ENCODE results near the gene TRPV6. TPM values are rescaled to one million over a fixed set of nuclear protein-coding genes. Genes with fewer than 3 reads are reported as not detected.

Gene TRPV6
- polyA plus RNA-seq, 6 donors from 2014 or later = 0.19 TPM; not detected in 5

- Mint-ChIP-seq H3K27ac (peak overlapping the region in 2 of 6 donors; percentile 22 to 84), H3K9me3 (no peaks in the 10 kb centered on the region), H3K4me3 (no peak overlapping the region), H3K27me3 (peaks cover 5 to 50% (median 19%) of the 10 kb centered on the region in 3 donors), H3K4me1 (peaks cover 0 to 5% (median 0%) of the 10 kb centered on the region in 3 donors), H3K36me3 (no peaks in the 10 kb centered on the region)
- no peak for DNase-seq
- ATAC-seq (ENCODE audit: low read depth in 2 of 2) = no peak
These were observed 9.1 kb downstream of the TRPV6 start for GRCh38 chr7:142876236-142876960.

GRCh38 chr7:142875456-142875855 lies 10.1 kb downstream of the TRPV6 start:
- peak overlapping the region in 1 of 6 donors; percentile 35 for H3K27ac Mint-ChIP-seq
- no peaks in the 10 kb centered on the region for H3K36me3 Mint-ChIP-seq

GRCh38 chr7:142874837-142875236 lies 10.7 kb downstream of the TRPV6 start:
- Mint-ChIP-seq H3K4me3 (no peak overlapping the region), H3K4me1 (peaks cover 0 to 5% (median 0%) of the 10 kb centered on the region in 3 donors), H3K9me3 (peaks cover 0 to 2% (median 0%) of the 10 kb centered on the region in 7 donors), H3K36me3 (peaks cover 3 to 6% of the 10 kb centered on the region in 2 donors), H3K27me3 (peaks cover 0 to 38% (median 19%) of the 10 kb centered on the region in 3 donors), H3K27ac (no peak overlapping the region)
- DNase-seq = no peak
- ATAC-seq (ENCODE audit: low read depth in 2 of 2) = no peak

More at GRCh38 chr7:142875456-142875855, 10.1 kb downstream of the TRPV6 start:
- DNase-seq (no peak), ATAC-seq (ENCODE audit: low read depth in 2 of 2) (no peak)
- H3K4me3 Mint-ChIP-seq = no peak overlapping the region
- H3K4me1 Mint-ChIP-seq = peaks cover 0 to 5% (median 0%) of the 10 kb centered on the region in 3 donors
- no peaks in the 10 kb centered on the region for H3K9me3 Mint-ChIP-seq
- H3K27me3 Mint-ChIP-seq = peaks cover 0 to 43% (median 19%) of the 10 kb centered on the region in 3 donors

- Mint-ChIP-seq H3K9me3 (peaks cover 0 to 2% (median 0%) of the 10 kb centered on the region in 7 donors), H3K27ac (no peak overlapping the region), H3K4me3 (no peak overlapping the region), H3K27me3 (peaks cover 0 to 34% (median 19%) of the 10 kb centered on the region in 3 donors), H3K36me3 (peaks cover 7 to 10% of the 10 kb centered on the region in 2 donors), H3K4me1 (peaks cover 0 to 5% (median 0%) of the 10 kb centered on the region in 3 donors)
- DNase-seq (no peak), ATAC-seq (ENCODE audit: low read depth in 2 of 2) (no peak)
These were observed 11.1 kb downstream of the TRPV6 start for GRCh38 chr7:142874409-142874808.

- Mint-ChIP-seq H3K4me3 (no peak overlapping the region), H3K27ac (no peak overlapping the region), H3K9me3 (peaks cover 0 to 2% (median 0%) of the 10 kb centered on the region in 7 donors), H3K27me3 (peaks cover 0 to 31% (median 19%) of the 10 kb centered on the region in 3 donors), H3K4me1 (peaks cover 0 to 5% (median 0%) of the 10 kb centered on the region in 3 donors), H3K36me3 (peaks cover 9 to 11% of the 10 kb centered on the region in 2 donors)
- DNase-seq (no peak), ATAC-seq (ENCODE audit: low read depth in 2 of 2) (no peak)
These were observed 11.7 kb downstream of the TRPV6 start for GRCh38 chr7:142873871-142874270.

- H3K4me3 Mint-ChIP-seq = no peak overlapping the region
- peaks cover 9 to 11% of the 10 kb centered on the region in 2 donors for H3K36me3 Mint-ChIP-seq
- DNase-seq (no peak), ATAC-seq (ENCODE audit: low read depth in 2 of 2) (no peak)
- peaks cover 0 to 28% (median 19%) of the 10 kb centered on the region in 3 donors for H3K27me3 Mint-ChIP-seq
- peaks cover 0 to 2% (median 0%) of the 10 kb centered on the region in 7 donors for H3K9me3 Mint-ChIP-seq
- peaks cover 0 to 5% (median 0%) of the 10 kb centered on the region in 3 donors for H3K4me1 Mint-ChIP-seq
- peak overlapping the region in 1 of 6 donors; percentile 39 for H3K27ac Mint-ChIP-seq
These were observed 12.2 kb downstream of the TRPV6 start for GRCh38 chr7:142873281-142873784.

- no peak overlapping the region for H3K4me3 Mint-ChIP-seq
- H3K27me3 Mint-ChIP-seq = peaks cover 0 to 19% (median 18%) of the 10 kb centered on the region in 3 donors
- H3K27ac Mint-ChIP-seq = peak overlapping the region in 1 of 6 donors; percentile 87
- DNase-seq (no peak), ATAC-seq (ENCODE audit: low read depth in 2 of 2) (no peak)
- peaks cover 9 to 11% of the 10 kb centered on the region in 2 donors for H3K36me3 Mint-ChIP-seq
- peaks cover 0 to 5% (median 0%) of the 10 kb centered on the region in 3 donors for H3K4me1 Mint-ChIP-seq
- H3K9me3 Mint-ChIP-seq = peaks cover 0 to 2% (median 0%) of the 10 kb centered on the region in 7 donors
These were observed 13.4 kb downstream of the TRPV6 start for GRCh38 chr7:142872106-142872675.

GRCh38 chr7:142871260-142872105 lies 14.1 kb downstream of the TRPV6 start:
- Mint-ChIP-seq H3K4me3 (no peak overlapping the region), H3K27me3 (peaks cover 0 to 17% (median 11%) of the 10 kb centered on the region in 3 donors), H3K27ac (no peak overlapping the region), H3K9me3 (peaks cover 0 to 2% (median 0%) of the 10 kb centered on the region in 7 donors), H3K4me1 (peaks cover 0 to 5% (median 0%) of the 10 kb centered on the region in 3 donors), H3K36me3 (peaks cover 9 to 11% of the 10 kb centered on the region in 2 donors)
- ATAC-seq (ENCODE audit: low read depth in 2 of 2) (no peak), DNase-seq (no peak)

- peaks cover 0 to 9% (median 3%) of the 10 kb centered on the region in 3 donors for H3K27me3 Mint-ChIP-seq
- ATAC-seq (ENCODE audit: low read depth in 2 of 2) (no peak), DNase-seq (no peak)
- peaks cover 0 to 2% (median 0%) of the 10 kb centered on the region in 7 donors for H3K9me3 Mint-ChIP-seq
- H3K4me1 Mint-ChIP-seq = peaks cover 0 to 5% (median 0%) of the 10 kb centered on the region in 3 donors
- no peak overlapping the region for H3K4me3 Mint-ChIP-seq
- no peak overlapping the region for H3K27ac Mint-ChIP-seq
- H3K36me3 Mint-ChIP-seq = peaks cover 9 to 11% of the 10 kb centered on the region in 2 donors
These were observed 14.8 kb downstream of the TRPV6 start for GRCh38 chr7:142870566-142871259.

- no peak for ATAC-seq (ENCODE audit: low read depth in 2 of 2)
- Mint-ChIP-seq H3K27me3 (peaks cover 0 to 3% (median 0%) of the 10 kb centered on the region in 3 donors), H3K27ac (peak overlapping the region in 1 of 6 donors; percentile 69), H3K36me3 (peaks cover 9 to 11% of the 10 kb centered on the region in 2 donors), H3K4me3 (no peak overlapping the region), H3K4me1 (peaks cover 0 to 4% (median 0%) of the 10 kb centered on the region in 3 donors), H3K9me3 (peaks cover 0 to 2% (median 0%) of the 10 kb centered on the region in 7 donors)
- DNase-seq = no peak
These were observed 15.4 kb downstream of the TRPV6 start for GRCh38 chr7:142870147-142870559.

- Mint-ChIP-seq H3K4me1 (peaks cover 0 to 4% (median 0%) of the 10 kb centered on the region in 3 donors), H3K27me3 (no peaks in the 10 kb centered on the region), H3K36me3 (peaks cover 9 to 18% of the 10 kb centered on the region in 2 donors), H3K9me3 (peaks cover 0 to 2% (median 0%) of the 10 kb centered on the region in 7 donors), H3K4me3 (no peak overlapping the region), H3K27ac (peak overlapping the region in 1 of 6 donors; percentile 57)
- DNase-seq (no peak), ATAC-seq (ENCODE audit: low read depth in 2 of 2) (no peak)
These were observed 16.1 kb downstream of the TRPV6 start for GRCh38 chr7:142869434-142869833.

- H3K4me1 Mint-ChIP-seq = peaks cover 0 to 4% (median 0%) of the 10 kb centered on the region in 3 donors
- H3K27ac Mint-ChIP-seq = no peak overlapping the region
- DNase-seq (no peak), ATAC-seq (ENCODE audit: low read depth in 2 of 2) (no peak)
- peaks cover 0 to 2% (median 0%) of the 10 kb centered on the region in 7 donors for H3K9me3 Mint-ChIP-seq
- H3K4me3 Mint-ChIP-seq = no peak overlapping the region
- H3K27me3 Mint-ChIP-seq = no peaks in the 10 kb centered on the region
- H3K36me3 Mint-ChIP-seq = peaks cover 13 to 22% of the 10 kb centered on the region in 2 donors
These were observed 16.5 kb downstream of the TRPV6 start for GRCh38 chr7:142868986-142869415.
